ENCODE data around the gene MAFF. TPM values are rescaled to one million over a fixed set of nuclear protein-coding genes. Genes with fewer than 3 reads are reported as not detected.

The MAFF gene
- total RNA-seq, 4 donors from 2014 or later, result 5.1 to 14.2 (median 12.0) TPM

DNA sequence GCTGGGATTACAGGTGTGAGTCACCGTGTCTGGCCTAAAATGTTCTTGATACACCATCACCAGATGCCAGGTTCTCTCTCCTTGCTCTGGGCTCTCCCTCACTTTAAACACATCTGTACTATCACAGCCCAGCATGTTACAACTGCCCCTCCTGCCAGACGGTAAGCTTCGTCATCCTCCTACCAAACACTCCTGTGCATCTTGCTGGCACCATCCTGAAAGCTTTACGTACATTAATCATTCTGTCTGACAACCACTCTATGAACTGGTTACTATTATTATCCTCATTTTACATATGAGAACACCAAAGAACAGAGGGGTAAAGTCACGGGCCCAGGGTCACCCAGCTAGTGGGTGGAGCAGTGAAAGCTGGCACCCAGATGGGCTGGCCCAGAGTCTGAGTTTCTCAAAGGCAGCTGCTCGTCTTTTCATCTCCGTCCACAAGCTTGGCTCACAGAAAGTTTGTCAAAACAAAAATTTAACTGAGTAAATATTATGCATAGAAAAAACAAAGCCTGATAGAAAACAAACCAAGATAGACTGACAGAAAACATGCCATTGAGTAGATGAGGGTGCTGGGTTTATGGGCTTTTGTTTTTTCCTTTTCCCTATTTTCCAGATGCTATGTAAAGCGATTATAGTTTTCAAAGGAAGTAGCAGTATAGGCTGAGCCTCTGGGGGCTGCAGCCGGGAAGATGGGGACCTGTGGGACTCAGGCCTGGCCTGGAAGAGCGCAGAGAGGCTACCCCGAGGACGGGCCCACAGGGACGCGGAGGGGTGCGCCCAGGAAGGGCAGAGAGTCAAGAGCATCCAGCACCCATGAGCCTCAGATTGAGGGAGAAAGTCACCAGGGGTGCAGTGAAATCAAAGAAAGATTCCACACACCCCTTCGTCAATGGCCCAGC lies 29.6 kb upstream of the MAFF start:
- no peak for DNase-seq
- Histone ChIP-seq H3K4me1 (peaks cover 0 to 9% (median 0%) of the 10 kb centered on the region in 4 donors), H3K27me3 (no peaks in the 10 kb centered on the region), H3K4me3 (no peak overlapping the region), H3K36me3 (peaks cover 0 to 12% (median 0%) of the 10 kb centered on the region in 3 donors), H3K27ac (no peak overlapping the region), H3K9me3 (no peaks in the 10 kb centered on the region)
- no peak for TF ChIP-seq POLR2A (IDR thresholded peaks at IDR 0.05)
- TF ChIP-seq, protein P1, sequence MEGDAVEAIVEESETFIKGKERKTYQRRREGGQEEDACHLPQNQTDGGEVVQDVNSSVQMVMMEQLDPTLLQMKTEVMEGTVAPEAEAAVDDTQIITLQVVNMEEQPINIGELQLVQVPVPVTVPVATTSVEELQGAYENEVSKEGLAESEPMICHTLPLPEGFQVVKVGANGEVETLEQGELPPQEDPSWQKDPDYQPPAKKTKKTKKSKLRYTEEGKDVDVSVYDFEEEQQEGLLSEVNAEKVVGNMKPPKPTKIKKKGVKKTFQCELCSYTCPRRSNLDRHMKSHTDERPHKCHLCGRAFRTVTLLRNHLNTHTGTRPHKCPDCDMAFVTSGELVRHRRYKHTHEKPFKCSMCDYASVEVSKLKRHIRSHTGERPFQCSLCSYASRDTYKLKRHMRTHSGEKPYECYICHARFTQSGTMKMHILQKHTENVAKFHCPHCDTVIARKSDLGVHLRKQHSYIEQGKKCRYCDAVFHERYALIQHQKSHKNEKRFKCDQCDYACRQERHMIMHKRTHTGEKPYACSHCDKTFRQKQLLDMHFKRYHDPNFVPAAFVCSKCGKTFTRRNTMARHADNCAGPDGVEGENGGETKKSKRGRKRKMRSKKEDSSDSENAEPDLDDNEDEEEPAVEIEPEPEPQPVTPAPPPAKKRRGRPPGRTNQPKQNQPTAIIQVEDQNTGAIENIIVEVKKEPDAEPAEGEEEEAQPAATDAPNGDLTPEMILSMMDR (IDR thresholded peaks at IDR 0.05), result no peak

DNA sequence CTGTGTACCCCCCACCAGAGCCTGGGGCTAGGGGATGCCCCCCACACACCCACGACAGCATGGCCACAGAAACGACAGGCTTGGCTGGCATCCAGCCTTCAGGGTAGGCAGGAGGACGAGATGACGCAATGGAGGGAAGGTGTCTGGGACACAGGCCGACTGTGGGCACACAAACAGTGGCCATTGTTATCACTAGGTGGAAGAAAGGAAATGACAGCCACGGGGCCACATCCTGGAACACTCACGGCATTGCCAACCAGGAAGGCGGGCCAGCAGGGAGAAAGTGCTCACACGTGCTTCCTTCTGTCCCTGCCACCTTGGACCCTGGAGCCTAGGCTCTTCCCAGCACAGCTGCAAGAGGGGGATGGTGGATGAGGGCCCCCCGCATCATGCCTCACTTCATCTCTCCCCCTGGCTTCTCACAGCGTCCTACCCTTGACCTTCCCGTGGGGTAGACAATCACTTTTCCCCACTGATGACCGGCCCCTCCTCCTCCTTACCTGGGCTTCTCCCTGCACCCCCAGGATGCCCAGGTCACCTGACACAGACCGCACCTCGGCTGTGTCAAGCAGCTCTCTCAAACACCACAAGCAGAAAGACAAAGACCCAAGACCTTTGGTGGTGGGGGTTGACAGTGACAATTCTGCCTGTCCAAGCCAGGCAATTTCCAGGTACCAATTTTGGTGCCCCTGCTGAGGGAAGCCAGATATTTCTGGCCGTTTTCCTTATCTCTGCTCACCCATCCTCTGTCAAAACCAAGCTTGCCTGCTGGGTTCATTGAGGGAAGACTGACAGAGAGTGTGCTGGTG lies 28.8 kb upstream of the MAFF start:
- Histone ChIP-seq H3K4me1 (peaks cover 0 to 16% (median 0%) of the 10 kb centered on the region in 4 donors), H3K27me3 (no peaks in the 10 kb centered on the region), H3K9me3 (no peaks in the 10 kb centered on the region), H3K36me3 (peaks cover 0 to 5% (median 0%) of the 10 kb centered on the region in 3 donors), H3K27ac (no peak overlapping the region), H3K4me3 (no peak overlapping the region)
- peak in 1 of 3 donors; percentile 73 for DNase-seq
- TF ChIP-seq, protein P1 (IDR thresholded peaks at IDR 0.05), result no peak
- TF ChIP-seq POLR2A (IDR thresholded peaks at IDR 0.05), result no peak

DNA sequence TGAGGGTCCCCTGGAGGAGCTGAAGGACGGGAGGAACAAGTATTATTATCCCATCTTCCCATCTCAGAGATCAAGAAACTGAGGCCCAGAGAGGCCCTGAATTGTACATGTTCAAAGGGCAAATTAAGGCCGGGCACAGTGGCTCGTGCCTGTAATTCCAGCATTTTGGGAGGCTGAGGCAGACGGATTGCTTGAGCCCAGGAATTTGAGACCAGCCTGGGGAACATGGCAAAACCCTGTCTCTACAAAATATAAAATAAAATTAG lies 28.2 kb upstream of the MAFF start:
- Histone ChIP-seq H3K36me3 (no peaks in the 10 kb centered on the region), H3K4me3 (no peak overlapping the region), H3K27ac (no peak overlapping the region), H3K9me3 (no peaks in the 10 kb centered on the region), H3K4me1 (peaks cover 0 to 21% (median 0%) of the 10 kb centered on the region in 4 donors), H3K27me3 (no peaks in the 10 kb centered on the region)
- DNase-seq, result no peak
- no peak for TF ChIP-seq POLR2A (IDR thresholded peaks at IDR 0.05)
- TF ChIP-seq, protein P1 (IDR thresholded peaks at IDR 0.05), result no peak

DNA sequence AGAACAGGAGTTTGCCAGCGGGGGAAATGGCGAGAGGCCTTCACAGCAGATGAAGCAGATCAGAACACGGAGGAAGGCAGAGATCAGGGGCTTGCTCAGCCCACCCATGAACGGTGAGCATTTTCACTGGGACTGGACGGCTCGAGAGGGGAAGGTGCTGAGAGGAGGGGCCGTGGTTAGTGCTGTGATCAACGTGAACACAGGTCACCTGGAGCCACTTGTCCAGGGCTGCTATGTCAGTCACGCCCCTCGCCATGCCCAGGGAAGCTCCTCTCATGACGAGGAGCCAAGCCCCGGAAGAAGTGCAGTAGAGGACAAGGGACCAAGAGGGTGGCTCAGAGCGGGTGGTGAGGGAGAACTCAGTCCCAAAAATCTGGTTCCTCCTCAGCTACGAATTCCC lies 27.2 kb upstream of the MAFF start:
- no peak for DNase-seq
- Histone ChIP-seq H3K27me3 (no peaks in the 10 kb centered on the region), H3K4me3 (no peak overlapping the region), H3K36me3 (no peaks in the 10 kb centered on the region), H3K4me1 (peaks cover 0 to 23% (median 0%) of the 10 kb centered on the region in 4 donors), H3K27ac (no peak overlapping the region), H3K9me3 (no peaks in the 10 kb centered on the region)
- no peak for TF ChIP-seq POLR2A (IDR thresholded peaks at IDR 0.05)
- TF ChIP-seq, protein P1 (IDR thresholded peaks at IDR 0.05), result no peak

DNA sequence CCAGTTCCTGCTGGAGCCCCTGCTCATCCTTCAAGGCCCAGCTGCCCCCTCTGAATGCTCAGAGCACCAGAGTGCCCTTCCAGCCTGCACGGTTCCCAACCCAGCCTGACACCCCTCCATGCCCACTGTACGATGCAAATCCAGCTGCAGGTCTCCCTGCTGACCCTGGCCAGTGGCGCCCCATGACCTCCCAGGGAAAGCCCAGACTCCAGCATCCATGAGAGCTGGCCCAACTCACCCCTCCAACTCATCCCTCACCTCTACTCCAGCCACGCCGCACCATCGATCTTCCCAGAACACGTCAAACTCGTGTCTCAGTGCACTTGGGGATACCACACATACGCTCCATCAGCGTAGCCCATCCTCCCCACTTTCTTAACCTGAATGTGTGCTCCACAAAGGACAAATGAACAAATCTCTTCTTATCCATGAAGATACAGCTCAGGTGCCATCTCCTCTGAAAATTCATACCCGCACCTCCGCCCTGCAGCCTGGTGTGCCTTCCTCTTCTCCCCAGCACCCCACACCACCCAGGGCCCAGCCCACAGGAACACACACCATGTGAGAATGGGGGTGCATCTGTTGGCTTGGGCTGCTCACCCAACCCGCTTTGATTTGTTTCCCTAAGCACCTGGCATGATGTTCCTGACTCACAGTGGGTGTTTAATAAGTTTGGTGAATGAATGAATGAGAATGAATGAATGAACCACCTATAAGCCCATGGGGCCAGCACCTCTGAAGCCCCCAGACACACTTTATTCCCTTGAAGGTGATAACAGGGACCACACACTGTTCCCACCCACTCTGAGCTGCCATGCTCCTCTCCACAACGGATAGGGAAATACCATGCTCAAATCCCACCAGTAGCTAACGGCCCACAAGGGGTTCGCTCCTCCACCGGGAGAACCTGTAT lies 26.3 kb upstream of the MAFF start:
- Histone ChIP-seq H3K9me3 (no peaks in the 10 kb centered on the region), H3K27ac (peak overlapping the region in 2 of 4 donors; percentile 59 to 74), H3K4me1 (peaks cover 0 to 30% (median 0%) of the 10 kb centered on the region in 4 donors), H3K4me3 (no peak overlapping the region), H3K27me3 (no peaks in the 10 kb centered on the region), H3K36me3 (no peaks in the 10 kb centered on the region)
- TF ChIP-seq POLR2A (IDR thresholded peaks at IDR 0.05), result no peak
- TF ChIP-seq, protein P1 (IDR thresholded peaks at IDR 0.05), result no peak
- no peak for DNase-seq

Data from Peyer's patch (tissue), 4 donors.